CD8-positive, alpha-beta memory T cell (primary cell): ENCODE data around the gene TFG. TPM values are rescaled to one million over a fixed set of nuclear protein-coding genes. Genes with fewer than 3 reads are reported as not detected.

ENCODE experiments used
- CTCF ChIA-PET: fragments of 350-600 bp; sonication (Branson Sonifier 250); formaldehyde crosslinking; loops from one replicate; lab custom pipeline; 2021; ENCODE audit warnings: antibody characterized with exemption; lab: Charles Lee
- POLR2A ChIA-PET: fragments of 350-600 bp; sonication (Branson Sonifier 250); formaldehyde crosslinking; loops from one replicate; lab custom pipeline; 2021; ENCODE audit warnings: antibody characterized with exemption; lab: Charles Lee
- DNase-seq, 5 donors: peaks; one replicate each; pipeline versions ENCODE4 v3.0.0 to v3.0.0-alpha.2; 2020 to 2022; ENCODE audit warnings: mixed read lengths in 1 of 5
- H3K27ac ChIP-seq: one replicate; pipeline ENCODE4 v1.7.0; 2013; ENCODE audit warnings: low read depth, mild to moderate bottlenecking, low read length, moderate library complexity
- H3K27me3 ChIP-seq: 2 replicates; pipeline ENCODE4 v1.7.0; 2013; ENCODE audit warnings: low read length, mild to moderate bottlenecking; ENCODE audit not compliant: insufficient read depth, poor library complexity, severe bottlenecking
- H3K36me3 ChIP-seq: 2 replicates; pipeline ENCODE4 v1.7.0; 2013; ENCODE audit warnings: mild to moderate bottlenecking, low read length, moderate library complexity; ENCODE audit not compliant: insufficient read depth
- H3K4me1 ChIP-seq: 2 replicates; pipeline ENCODE4 v1.7.0; 2013; ENCODE audit warnings: mild to moderate bottlenecking, low read length, moderate library complexity; ENCODE audit not compliant: insufficient read depth
- H3K4me3 ChIP-seq: 2 replicates; pipeline ENCODE4 v1.7.0; 2013; ENCODE audit warnings: mild to moderate bottlenecking, low read length
- H3K9me3 ChIP-seq: 2 replicates; pipeline ENCODE4 v1.7.0; 2013; ENCODE audit warnings: mild to moderate bottlenecking, low read length
- H3K27ac Mint-ChIP-seq, 8 donors: one replicate each; pipeline ENCODE4 v1.8.0; 2020 to 2021; ENCODE audit warnings: mixed read lengths in 8 of 8, mild to moderate bottlenecking in 6 of 8, inconsistent platforms in 3 of 8, moderate library complexity in 3 of 8
- H3K27me3 Mint-ChIP-seq, 2 donors: one replicate each; pipeline ENCODE4 v1.8.0; 2020 to 2021; ENCODE audit warnings: mixed read lengths in 2 of 2, mild to moderate bottlenecking in 1 of 2, moderate library complexity in 1 of 2
- H3K36me3 Mint-ChIP-seq, 3 donors: one replicate each; pipeline ENCODE4 v1.8.0; 2020 to 2021; ENCODE audit warnings: mixed read lengths in 3 of 3, inconsistent platforms in 1 of 3, mild to moderate bottlenecking in 1 of 3
- H3K4me1 Mint-ChIP-seq, 3 donors: one replicate each; pipeline ENCODE4 v1.8.0; 2020 to 2021; ENCODE audit warnings: mixed read lengths in 3 of 3, inconsistent platforms in 1 of 3, mild to moderate bottlenecking in 1 of 3
- H3K4me3 Mint-ChIP-seq, 7 donors: one replicate each; pipeline ENCODE4 v1.8.0; 2020 to 2021; ENCODE audit warnings: mixed read lengths in 7 of 7, mild to moderate bottlenecking in 6 of 7, moderate library complexity in 4 of 7, inconsistent platforms in 2 of 7
- H3K9me3 Mint-ChIP-seq, 5 donors: one replicate each; pipeline ENCODE4 v1.8.0; 2020 to 2022; ENCODE audit warnings: mixed read lengths in 5 of 5, mild to moderate bottlenecking in 3 of 5, moderate library complexity in 2 of 5, inconsistent platforms in 1 of 5
- polyA plus RNA-seq: library from polyadenylated mRNA; unstranded; fragments of 300-500 nt; fragmentation: Illumina TruSeq; gene quantifications from one replicate; pipeline ENCODE4 v1.2.3, GENCODE V29; 2021
- total RNA-seq, 2 experiments: library from RNA; stranded (reverse); gene quantifications; one replicate each; pipeline ENCODE4 v1.2.3, GENCODE V29; 2021

Gene TFG
- total and polyA plus RNA-seq, 3 experiments from 2014 or later: 45.4 to 50.6 (median 49.7) TPM

DNA sequence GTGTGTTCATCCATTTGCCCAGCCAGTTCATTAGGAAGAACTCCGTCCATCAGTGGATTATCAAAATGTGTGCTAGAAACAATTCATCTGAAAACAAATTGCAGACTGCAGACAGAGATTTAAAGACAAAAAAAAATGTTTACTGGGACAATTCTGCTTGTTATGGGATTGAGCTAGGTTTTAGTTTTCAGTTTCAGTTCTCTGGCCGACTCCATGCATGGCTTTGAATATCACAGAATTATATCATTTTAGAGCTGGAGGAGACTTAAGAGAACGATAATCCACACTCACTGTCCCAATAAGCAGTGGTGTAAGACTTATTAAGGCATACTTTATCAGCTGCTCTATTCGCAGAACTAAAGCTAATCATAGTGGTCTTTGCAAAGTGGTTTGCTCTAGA is 51.1 kb downstream of the TFG start:
- no peak overlapping the region for H3K27ac Mint-ChIP-seq
- H3K9me3 ChIP-seq: no peaks in the 10 kb centered on the region
- H3K27me3 ChIP-seq: no peaks in the 10 kb centered on the region
- H3K27ac ChIP-seq: no peak overlapping the region
- H3K36me3 ChIP-seq: no peaks in the 10 kb centered on the region
- peaks cover 4 to 9% (median 8%) of the 10 kb centered on the region in 3 donors for H3K4me1 Mint-ChIP-seq
- no peak for DNase-seq
- H3K27me3 Mint-ChIP-seq: no peaks in the 10 kb centered on the region
- H3K36me3 Mint-ChIP-seq: peaks cover 0 to 1% (median 0%) of the 10 kb centered on the region in 3 donors
- H3K4me3 ChIP-seq: no peak overlapping the region
- no peaks in the 10 kb centered on the region for H3K4me1 ChIP-seq
- POLR2A ChIA-PET: no interaction called here
- H3K4me3 Mint-ChIP-seq: no peak overlapping the region
- H3K9me3 Mint-ChIP-seq: no peaks in the 10 kb centered on the region
- CTCF ChIA-PET: no interaction called here

DNA sequence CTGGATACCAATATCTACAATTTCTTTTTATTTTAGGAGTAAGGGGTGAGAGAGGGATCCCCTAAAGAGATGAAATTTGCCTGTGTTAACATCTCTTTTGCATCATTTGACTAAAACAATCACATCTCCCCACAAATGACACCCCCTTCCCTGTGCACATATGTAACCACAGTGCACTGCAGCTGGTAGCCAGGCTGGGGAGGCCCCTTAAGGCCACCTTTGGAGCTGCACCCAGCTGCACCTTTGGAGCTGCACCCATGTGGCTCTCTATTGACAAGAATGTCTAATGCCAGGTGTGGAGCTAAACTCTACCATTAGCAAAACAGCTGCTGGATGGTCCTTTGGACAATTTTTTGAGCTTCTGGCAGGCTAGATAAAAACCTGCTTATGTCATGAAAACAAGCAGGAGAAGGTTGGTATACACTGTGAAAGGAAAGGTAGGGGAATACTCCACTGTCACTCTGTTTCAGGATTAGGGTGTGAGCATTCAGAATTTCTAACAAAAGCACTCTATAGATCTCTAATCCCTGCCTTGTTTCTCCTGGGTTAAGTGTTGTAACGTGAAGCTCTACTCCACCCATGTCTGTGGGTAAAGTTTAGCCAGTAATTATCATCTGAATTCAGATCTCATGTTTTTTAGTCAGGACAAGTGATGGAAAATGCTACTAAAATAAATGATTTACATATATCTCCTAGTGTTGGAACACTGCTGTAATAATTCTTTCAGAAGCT is 52.1 kb downstream of the TFG start:
- H3K36me3 ChIP-seq: no peaks in the 10 kb centered on the region
- peak in 1 of 5 donors; percentile 3 for DNase-seq
- H3K27ac ChIP-seq: no peak overlapping the region
- Mint-ChIP-seq H3K36me3 (peaks cover 0 to 1% (median 0%) of the 10 kb centered on the region in 3 donors), H3K27me3 (no peaks in the 10 kb centered on the region), H3K4me3 (no peak overlapping the region), H3K9me3 (no peaks in the 10 kb centered on the region), H3K27ac (no peak overlapping the region), H3K4me1 (peaks cover 4 to 9% (median 8%) of the 10 kb centered on the region in 3 donors)
- H3K4me1 ChIP-seq: no peaks in the 10 kb centered on the region
- POLR2A ChIA-PET: no interaction called here
- H3K4me3 ChIP-seq: no peak overlapping the region
- CTCF ChIA-PET: no interaction called here
- no peaks in the 10 kb centered on the region for H3K27me3 ChIP-seq
- no peaks in the 10 kb centered on the region for H3K9me3 ChIP-seq

- CTCF ChIA-PET: no interaction called here
- Histone ChIP-seq H3K4me3 (no peak overlapping the region), H3K36me3 (no peaks in the 10 kb centered on the region), H3K27ac (no peak overlapping the region), H3K27me3 (no peaks in the 10 kb centered on the region), H3K9me3 (no peaks in the 10 kb centered on the region), H3K4me1 (no peaks in the 10 kb centered on the region)
- POLR2A ChIA-PET: no interaction called here
- H3K4me1 Mint-ChIP-seq: peaks cover 4 to 9% (median 8%) of the 10 kb centered on the region in 3 donors
- H3K9me3 Mint-ChIP-seq: no peaks in the 10 kb centered on the region
- no peak for DNase-seq
- H3K4me3 Mint-ChIP-seq: no peak overlapping the region
- H3K27me3 Mint-ChIP-seq: no peaks in the 10 kb centered on the region
- H3K27ac Mint-ChIP-seq: no peak overlapping the region
- peaks cover 0 to 1% (median 0%) of the 10 kb centered on the region in 3 donors for H3K36me3 Mint-ChIP-seq
Observed at GRCh38 chr3:100761951-100762350, 52.7 kb downstream of the TFG start.

- H3K4me3 ChIP-seq: no peak overlapping the region
- Mint-ChIP-seq H3K4me1 (no peaks in the 10 kb centered on the region), H3K9me3 (no peaks in the 10 kb centered on the region), H3K27me3 (peaks cover 0 to 3% of the 10 kb centered on the region in 2 donors), H3K36me3 (peaks cover 0 to 5% (median 0%) of the 10 kb centered on the region in 3 donors), H3K4me3 (no peak overlapping the region), H3K27ac (no peak overlapping the region)
- no peaks in the 10 kb centered on the region for H3K36me3 ChIP-seq
- no peaks in the 10 kb centered on the region for H3K9me3 ChIP-seq
- DNase-seq: no peak
- POLR2A ChIA-PET: no interaction called here
- no peaks in the 10 kb centered on the region for H3K4me1 ChIP-seq
- no peaks in the 10 kb centered on the region for H3K27me3 ChIP-seq
- H3K27ac ChIP-seq: no peak overlapping the region
- CTCF ChIA-PET: no interaction called here
Observed at GRCh38 chr3:100765437-100765975, 56.2 kb downstream of the TFG start.

DNA sequence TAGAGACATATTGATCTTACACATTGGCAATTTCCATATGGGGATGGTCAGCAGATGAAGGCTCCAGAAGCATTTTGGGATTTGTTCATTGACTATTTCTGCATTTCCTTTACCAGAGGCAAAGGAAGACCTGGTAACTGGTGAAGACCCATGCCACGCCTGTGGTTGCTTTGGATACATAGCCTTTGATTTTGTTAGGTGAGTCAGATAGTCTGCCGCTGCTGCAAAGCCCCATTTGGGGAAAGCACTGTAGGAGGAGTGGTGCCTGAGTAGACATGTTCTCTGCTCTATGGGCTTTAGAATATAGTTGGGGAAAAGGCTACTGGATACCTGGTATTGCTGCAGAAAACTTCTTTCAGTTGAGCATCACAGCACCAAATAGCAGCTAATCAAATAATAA is 56.8 kb downstream of the TFG start:
- Histone ChIP-seq H3K4me3 (no peak overlapping the region), H3K27ac (no peak overlapping the region), H3K27me3 (no peaks in the 10 kb centered on the region), H3K36me3 (no peaks in the 10 kb centered on the region), H3K9me3 (no peaks in the 10 kb centered on the region), H3K4me1 (no peaks in the 10 kb centered on the region)
- no peaks in the 10 kb centered on the region for H3K4me1 Mint-ChIP-seq
- DNase-seq: no peak
- no peak overlapping the region for H3K27ac Mint-ChIP-seq
- no peaks in the 10 kb centered on the region for H3K9me3 Mint-ChIP-seq
- H3K27me3 Mint-ChIP-seq: peaks cover 0 to 3% of the 10 kb centered on the region in 2 donors
- CTCF ChIA-PET: no interaction called here
- no peak overlapping the region for H3K4me3 Mint-ChIP-seq
- H3K36me3 Mint-ChIP-seq: peaks cover 0 to 5% (median 0%) of the 10 kb centered on the region in 3 donors
- POLR2A ChIA-PET: no interaction called here

- no peak overlapping the region for H3K4me3 ChIP-seq
- Mint-ChIP-seq H3K4me3 (no peak overlapping the region), H3K9me3 (peaks cover 0 to 3% (median 0%) of the 10 kb centered on the region in 5 donors), H3K36me3 (peaks cover 0 to 9% (median 0%) of the 10 kb centered on the region in 3 donors), H3K27ac (no peak overlapping the region), H3K4me1 (no peaks in the 10 kb centered on the region), H3K27me3 (peaks cover 0 to 3% of the 10 kb centered on the region in 2 donors)
- H3K4me1 ChIP-seq: no peaks in the 10 kb centered on the region
- no peak overlapping the region for H3K27ac ChIP-seq
- no peaks in the 10 kb centered on the region for H3K27me3 ChIP-seq
- CTCF ChIA-PET: no interaction called here
- no peak for DNase-seq
- POLR2A ChIA-PET: interaction anchor here (0.6 kb wide), 1 partner anchor 372 kb away, joined by 3 read pairs; no protein-coding TSS in a partner anchor
- H3K9me3 ChIP-seq: no peaks in the 10 kb centered on the region
- H3K36me3 ChIP-seq: no peaks in the 10 kb centered on the region
Observed at GRCh38 chr3:100769693-100770092, 60.4 kb downstream of the TFG start.

- Histone ChIP-seq H3K27ac (no peak overlapping the region), H3K9me3 (no peaks in the 10 kb centered on the region), H3K4me3 (no peak overlapping the region), H3K27me3 (no peaks in the 10 kb centered on the region), H3K36me3 (no peaks in the 10 kb centered on the region), H3K4me1 (no peaks in the 10 kb centered on the region)
- H3K27ac Mint-ChIP-seq: no peak overlapping the region
- H3K9me3 Mint-ChIP-seq: peaks cover 0 to 3% (median 0%) of the 10 kb centered on the region in 5 donors
- no peaks in the 10 kb centered on the region for H3K4me1 Mint-ChIP-seq
- ChIA-PET CTCF (no interaction called here), POLR2A (no interaction called here)
- peaks cover 0 to 2% of the 10 kb centered on the region in 2 donors for H3K27me3 Mint-ChIP-seq
- peaks cover 0 to 5% (median 0%) of the 10 kb centered on the region in 3 donors for H3K36me3 Mint-ChIP-seq
- H3K4me3 Mint-ChIP-seq: no peak overlapping the region
- no peak for DNase-seq
Observed at GRCh38 chr3:100775226-100775625, 65.9 kb downstream of the TFG start.

- Mint-ChIP-seq H3K4me3 (no peak overlapping the region), H3K27me3 (peaks cover 0 to 2% of the 10 kb centered on the region in 2 donors), H3K9me3 (peaks cover 0 to 3% (median 0%) of the 10 kb centered on the region in 5 donors), H3K27ac (no peak overlapping the region), H3K4me1 (no peaks in the 10 kb centered on the region), H3K36me3 (peaks cover 0 to 4% (median 0%) of the 10 kb centered on the region in 3 donors)
- POLR2A ChIA-PET: no interaction called here
- no peaks in the 10 kb centered on the region for H3K36me3 ChIP-seq
- H3K27me3 ChIP-seq: no peaks in the 10 kb centered on the region
- no peak overlapping the region for H3K4me3 ChIP-seq
- DNase-seq: no peak
- CTCF ChIA-PET: no interaction called here
- H3K9me3 ChIP-seq: no peaks in the 10 kb centered on the region
- no peaks in the 10 kb centered on the region for H3K4me1 ChIP-seq
- no peak overlapping the region for H3K27ac ChIP-seq
Observed at GRCh38 chr3:100775669-100776068, 66.4 kb downstream of the TFG start.
